HG03159 (cell line): Measurements from ENCODE around the gene GPR173.

Experiments
- ATAC-seq: cut with Tn5 transposase; IDR thresholded peaks from one replicate; pipeline ENCODE4 v1.9.1; 2021; ENCODE audit warnings: mild to moderate bottlenecking, moderate library complexity; ENCODE audit not compliant: unreplicated experiment

The GPR173 gene

DNA sequence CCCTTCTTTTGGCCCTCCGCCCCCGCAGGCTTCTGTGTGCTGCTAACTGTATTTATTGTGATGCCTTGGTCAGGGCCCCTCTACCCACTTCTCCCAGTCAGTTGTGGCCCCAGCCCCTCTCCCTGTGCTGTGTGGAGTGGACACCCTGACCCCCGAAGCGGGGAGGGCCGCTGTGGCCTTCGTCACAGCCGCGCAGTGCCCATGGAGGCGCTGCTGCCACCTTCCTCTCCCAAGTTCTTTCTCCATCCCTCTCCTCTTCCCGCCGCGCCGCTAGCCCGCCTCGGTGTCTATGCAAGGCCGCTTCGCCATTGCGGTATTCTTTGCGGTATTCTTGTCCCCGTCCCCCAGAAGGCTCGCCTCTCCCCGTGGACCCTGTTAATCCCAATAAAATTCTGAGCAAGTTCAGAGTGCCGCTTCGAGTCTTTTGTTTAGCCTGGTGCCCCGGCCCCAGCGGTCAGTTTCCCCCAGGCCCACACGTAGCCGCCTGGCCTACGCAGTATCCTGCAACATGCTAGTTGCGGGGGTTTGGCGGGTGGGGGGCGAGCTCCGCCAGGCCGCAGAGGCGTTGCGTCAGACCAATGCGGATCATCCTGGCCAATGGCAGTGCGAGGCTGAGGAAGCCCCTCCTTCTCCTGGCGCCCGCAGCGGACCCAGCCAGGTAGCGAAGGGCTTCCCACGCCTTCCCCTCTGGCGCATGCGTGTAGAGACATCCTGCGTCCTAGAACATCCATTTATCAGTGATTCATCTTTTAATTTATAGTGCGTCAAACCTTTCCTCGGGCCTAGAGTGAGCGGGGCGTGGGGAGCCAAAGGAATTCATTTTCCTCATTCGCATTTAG lies 39.8 kb downstream of the GPR173 start:
- ATAC-seq = peak; percentile 39

GRCh38 chrX:53089224-53089842 lies 40.7 kb downstream of the GPR173 start:
- no peak for ATAC-seq

- ATAC-seq = no peak
Measured at GRCh38 chrX:53089925-53090324, 41.3 kb downstream of the GPR173 start.

DNA sequence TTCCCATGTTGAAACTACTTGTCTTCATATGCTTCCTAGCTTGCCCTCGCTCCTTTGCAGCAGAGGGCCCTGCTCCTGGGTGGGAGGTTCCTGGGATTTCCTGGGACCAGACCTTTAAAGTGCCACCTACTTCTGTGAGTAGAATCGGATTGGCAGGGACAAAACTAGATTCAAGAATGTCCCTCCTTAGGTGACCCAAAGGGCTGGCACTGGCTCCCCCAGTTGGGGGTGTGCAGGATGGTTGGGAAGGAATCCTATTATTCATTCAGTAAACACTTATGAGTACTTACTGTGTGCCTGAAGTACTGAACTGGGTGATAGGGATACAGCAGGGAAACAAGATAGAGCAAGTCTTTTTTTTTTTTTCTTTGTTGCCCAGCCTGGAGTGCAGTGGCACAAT lies 42.8 kb downstream of the GPR173 start:
- no peak for ATAC-seq

DNA sequence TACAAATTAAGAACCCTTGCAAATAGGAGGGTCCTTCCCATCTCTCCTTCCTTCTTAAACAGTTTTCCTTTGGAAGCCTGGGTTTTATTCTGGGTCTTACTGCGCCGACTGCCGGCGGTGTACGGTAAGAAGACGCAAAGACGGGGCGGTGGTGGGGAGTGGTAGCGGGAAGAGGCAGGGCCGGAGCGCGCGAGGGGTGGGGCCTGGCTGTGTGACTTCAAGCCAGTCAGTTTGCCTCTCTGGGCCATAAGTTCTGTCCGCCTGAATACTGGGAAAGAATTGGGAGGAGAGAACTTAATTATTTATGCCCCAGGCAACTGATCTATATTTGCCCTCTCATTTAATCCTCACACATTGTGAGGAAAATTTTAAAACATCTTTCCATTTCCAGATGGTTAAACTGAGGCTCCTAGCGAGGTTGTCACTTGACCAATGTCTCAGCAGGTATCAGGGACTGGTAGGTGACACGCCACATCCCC lies 44.6 kb downstream of the GPR173 start:
- ATAC-seq = peak; percentile 63

GRCh38 chrX:53093748-53094581 lies 45.4 kb downstream of the GPR173 start, which contains the start of gene KANTR:
TSS of gene KANTR (plus strand) at chrX:53094142. CDS start at chrX:53124273, 30,131 bp downstream.
- ATAC-seq = peak; percentile 68

- no peak for ATAC-seq
Measured at GRCh38 chrX:53094582-53094905, 46.0 kb downstream of the GPR173 start.

DNA sequence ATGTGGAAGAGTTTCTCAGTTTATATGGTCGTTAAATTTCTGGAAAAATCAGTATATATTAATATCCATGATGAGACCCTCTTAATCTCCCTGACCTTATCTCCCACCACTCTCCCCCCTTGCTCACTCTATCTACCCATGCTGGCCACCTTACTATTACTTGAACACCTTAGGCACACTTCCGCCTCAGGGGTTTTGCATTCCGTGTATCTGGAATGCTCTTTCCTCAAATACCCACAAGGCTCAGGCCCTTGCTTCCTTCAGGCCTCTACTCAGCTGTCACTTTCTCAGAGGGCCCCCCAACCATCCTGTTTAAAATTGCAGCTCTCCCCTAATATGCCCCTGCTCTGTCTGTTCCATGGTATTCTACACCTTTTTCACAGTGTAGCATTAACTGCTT lies 47.2 kb downstream of the GPR173 start:
- ATAC-seq = no peak

DNA sequence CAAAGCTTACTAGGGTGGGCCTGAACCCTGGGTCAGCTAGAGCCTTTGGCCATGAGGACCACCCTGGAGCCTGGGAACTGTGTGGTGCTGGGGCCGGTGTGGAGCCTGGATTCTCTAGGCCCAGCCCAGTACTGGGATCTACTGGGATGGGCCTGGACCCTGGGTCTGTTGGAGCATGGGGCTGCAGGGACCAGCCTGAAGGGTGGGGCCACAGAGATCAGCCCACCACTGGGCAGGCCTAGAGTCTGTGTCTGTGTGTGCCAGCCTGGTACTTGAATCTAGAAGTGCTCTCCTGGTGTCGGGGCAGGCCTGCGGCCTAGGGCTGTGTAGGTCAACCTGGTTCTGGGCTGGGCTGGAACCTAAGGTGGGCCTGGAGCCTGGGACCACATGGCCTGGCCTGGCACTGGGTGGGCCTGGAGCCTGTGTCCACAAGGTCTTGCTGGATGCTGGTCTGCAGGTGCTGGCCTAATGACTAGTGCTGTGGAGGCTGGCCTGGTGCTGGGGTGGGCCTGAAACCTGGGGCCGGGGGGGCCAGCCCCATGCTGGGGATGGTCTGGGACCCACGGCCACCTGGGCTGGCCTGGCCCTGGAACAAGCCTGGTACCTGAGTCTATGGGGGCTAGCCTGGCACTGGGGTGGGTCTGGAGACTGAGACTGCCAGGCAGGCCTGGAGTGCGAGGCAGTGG lies 66.4 kb downstream of the GPR173 start:
- no peak for ATAC-seq

DNA sequence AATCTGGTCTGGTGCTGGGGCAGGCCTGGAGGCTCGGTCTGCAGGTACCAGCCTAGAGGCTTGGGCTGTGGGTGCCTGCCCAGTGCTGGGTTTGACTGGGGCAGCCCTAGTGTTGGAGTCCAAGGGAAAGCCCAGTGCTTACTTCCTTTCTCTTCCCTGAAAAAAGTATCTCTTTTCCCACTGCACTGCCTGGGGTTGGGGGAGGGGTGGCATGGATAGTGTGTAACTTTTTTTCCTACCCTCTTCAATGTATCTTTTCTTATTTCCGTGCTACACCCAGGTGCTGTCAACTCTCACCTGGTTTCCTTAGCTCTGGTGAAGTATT lies 66.9 kb downstream of the GPR173 start:
- ATAC-seq = no peak

DNA sequence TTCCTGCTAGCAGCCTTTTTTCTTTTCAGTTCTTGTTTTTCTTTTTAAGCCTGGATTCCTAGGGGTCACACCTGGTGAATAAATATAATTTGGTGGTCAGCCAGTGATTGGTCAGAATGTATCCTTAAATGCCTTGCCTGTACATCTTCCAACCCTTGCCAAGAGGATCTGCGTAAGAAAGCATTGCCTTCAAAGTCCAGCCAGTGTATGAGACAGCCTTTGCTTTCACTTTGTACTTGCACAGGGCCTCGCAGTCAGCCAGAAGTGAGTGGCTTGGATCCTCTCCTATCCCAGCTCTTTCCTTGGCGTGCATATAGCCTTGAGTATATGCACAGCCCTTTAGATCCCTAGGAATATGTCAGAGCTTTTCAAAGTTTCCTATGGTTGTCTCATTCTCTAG lies 67.5 kb downstream of the GPR173 start:
- ATAC-seq = no peak

DNA sequence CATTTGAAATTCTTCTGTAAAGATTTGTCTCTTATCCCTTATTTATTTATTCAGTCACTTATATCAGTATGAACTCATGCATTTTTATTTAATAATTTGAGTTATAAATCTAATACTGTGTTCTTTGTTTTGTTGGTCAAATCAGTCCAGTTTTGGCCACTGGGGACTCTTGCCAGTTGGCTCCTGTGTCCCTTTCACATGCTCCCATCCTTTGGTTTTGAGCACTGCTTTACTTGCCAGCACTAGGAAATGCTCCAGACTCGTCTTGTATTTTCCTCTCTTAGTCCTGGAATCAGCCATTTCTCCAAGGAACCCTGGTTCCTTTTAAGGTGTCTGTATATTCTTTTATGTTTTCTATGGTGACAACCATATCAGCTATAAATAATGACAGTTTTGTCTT lies 73.4 kb downstream of the GPR173 start:
- ATAC-seq = no peak

DNA sequence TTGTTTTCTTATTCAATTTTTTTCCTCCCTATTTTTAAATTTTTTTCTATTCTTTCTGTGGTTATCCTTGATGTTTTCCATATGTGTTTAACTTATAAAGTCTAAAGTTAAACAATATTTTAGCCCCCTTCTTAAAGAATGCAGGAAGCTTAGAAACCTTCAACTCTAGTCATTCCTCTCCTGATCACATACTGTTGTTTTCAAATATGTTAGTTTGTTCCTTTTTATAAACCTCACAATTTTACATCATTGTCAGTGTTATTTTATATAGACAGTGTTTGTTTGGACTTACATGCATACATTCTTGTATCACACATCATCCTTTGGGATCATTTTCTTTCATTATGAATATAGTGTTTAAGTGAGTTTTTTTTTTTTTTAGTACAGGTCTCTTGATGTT lies 76.9 kb downstream of the GPR173 start:
- no peak for ATAC-seq

GRCh38 chrX:53126377-53126776 lies 77.8 kb downstream of the GPR173 start:
- no peak for ATAC-seq

DNA sequence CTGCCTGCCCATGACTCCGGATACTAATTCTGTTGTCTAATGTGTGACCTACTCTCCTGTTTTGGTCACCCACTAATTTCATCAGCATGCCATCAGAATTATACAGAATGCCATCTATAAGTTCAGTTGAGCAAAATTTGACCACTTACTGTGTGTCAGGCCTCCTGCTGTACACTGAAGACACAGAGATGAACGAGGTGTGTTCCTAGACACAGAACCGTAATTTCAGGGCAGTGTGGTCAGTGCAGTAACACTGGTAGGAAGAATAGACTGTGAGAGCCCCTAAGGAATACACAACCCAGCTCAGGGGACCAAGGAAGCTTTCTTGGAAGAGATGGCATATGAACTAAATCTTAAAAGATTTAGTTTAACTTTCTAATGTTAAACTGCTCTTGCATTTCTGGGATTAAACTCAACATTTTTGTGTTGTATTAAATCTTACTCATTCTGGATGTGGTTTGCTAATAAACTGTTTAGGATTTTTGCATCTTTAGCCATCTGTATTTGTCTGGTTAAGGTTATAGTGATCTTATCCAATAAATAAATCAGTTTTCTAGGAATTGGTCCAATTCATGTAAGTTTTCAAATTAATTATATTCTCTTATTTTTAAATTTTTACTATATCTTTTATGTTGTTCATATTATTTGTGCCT lies 79.6 kb downstream of the GPR173 start:
- ATAC-seq = no peak
